EH (cell line): ENCODE measurements around the gene TYR.
"Not testable (repeated sequence)": the region's sequence is repeated elsewhere in the genome, so short reads cannot be mapped to it uniquely, and the experiment has no call there.

Experiments
- DNase-seq: peaks from one replicate; pipeline ENCODE4 v3.0.0-alpha.2; 2015; ENCODE audit warnings: low read depth

The TYR gene

DNA sequence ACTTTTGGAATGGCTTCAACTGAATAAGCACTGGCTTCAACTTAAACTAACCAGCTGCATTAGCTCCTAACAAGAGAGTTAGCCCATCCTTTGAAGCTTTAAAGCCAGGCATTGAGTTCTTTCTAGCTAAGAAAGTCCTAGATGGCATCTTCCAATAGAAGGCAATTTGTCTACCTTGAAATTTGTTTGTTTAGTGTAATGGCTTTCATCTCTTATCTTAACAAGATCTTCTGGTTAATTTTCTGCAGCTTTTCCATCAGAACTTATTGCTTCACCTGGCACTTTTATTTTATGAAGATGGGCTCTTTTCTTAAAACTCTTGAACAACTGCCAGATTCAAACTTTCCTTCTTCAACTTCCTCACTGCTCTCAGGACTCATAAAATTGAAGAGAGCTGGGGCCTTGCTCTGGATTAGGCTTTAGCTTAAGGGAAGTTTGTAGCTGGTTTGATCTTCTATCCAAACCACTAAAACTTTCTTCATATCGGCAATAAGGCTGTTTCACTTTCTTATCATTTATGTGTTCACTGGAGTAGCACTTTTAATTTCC is 94.9 kb downstream of the TYR start:
- not testable (repeated sequence) for DNase-seq

DNA sequence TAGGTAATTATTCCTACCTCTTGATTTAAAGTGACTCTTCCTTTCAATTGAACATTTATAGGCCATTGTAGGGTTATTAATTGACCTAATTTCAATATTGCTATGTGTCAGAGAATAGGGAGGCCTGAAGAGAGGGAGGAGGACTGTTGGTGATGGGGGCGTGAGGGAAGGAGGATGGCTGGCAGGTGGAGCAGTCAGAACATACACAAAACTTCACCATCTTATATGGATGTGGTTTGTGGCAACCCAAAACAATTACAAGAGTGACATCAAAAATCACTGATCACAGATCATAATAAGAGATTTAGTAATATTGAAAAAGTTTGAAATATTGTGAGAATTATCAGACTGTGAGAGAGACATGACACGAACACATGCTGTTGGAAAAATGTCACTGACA is 95.5 kb downstream of the TYR start:
- DNase-seq = not testable (repeated sequence)

DNA sequence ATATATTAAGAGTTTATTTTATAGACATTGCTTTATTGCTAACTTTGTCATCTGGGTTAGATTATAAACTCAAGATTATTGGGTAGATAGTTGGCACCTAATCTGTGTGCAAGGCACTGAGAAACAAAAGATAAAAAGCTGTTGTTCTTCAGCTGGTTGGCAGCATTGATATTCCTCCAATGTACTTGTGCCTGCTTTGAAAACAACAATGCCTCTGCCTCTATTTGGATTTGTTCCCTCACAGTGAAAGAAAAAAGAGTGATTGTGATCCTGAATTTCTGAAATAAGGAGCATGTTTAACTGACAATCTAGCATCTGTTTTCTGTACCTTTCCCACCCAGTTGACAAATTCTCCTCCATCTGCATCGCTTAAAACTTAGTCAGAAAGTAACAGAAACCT is 98.3 kb downstream of the TYR start:
- DNase-seq = no peak

DNA sequence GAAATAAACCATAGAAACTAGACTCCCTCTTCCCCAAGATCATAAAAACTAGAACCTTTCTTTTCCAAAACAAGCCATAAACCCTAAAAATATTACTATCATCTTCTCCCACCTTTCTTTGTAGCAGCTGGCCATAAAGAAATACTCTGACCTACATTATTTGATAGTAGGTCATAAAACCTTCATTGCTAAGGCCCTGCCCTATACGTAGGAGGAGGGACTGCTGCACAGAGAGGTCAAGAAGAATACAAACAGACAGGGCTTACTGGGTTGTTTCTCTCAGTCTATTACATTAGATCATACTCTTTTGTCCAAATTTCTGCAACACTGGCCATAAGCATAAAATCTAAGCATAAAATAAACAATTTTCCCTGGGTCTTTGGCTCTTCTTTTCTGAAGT is 101.5 kb downstream of the TYR start:
- DNase-seq = no peak

DNA sequence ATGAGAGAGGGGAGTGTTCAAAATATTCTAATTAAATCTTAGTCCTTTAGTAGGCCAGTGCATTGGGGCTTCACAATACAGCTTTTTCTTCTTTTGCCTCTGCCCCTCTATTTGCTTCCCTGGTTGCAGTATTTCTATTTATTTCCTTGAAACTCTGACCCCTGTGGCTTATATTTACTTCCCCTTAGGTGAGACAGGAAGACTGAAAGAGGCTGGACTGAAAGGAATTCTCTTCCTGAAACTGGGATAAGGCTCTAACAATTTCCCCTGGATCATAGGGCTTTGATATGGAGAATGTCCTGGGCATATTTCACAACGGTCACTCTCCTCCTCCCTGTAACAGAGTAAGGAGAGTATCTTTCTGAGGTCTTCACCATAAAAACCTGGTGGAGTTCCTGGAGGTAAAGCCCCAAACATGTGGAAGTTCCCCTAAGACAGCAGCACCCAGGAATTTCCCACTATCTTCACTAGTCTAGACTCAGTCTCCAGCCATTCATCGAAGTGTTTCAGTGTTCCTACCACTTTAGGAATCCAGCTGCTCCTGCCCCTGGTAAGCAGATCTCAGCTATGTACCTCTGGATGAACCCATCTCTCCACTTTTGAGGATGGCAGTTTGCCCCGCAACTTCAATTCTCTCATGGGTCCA is 103.5 kb downstream of the TYR start:
- not testable (repeated sequence) for DNase-seq

DNA sequence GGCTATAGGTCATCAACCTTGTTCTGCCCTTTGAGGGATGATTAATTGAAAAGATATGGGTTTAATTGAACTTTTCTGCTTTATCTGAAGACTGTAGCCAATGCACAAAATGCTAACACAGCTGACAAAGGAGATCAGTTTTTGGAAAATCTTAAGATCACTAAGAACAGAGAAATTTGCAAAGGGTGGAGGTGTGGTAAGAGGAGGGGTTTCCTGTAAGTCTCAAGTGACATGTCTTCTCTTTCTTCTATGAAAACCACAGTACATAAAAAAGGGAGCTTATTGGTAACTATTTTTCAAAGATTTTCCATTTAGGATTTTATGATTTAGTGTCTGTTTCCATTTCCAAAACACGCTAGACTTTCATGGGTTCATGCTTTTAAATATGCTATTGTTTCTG is 108.9 kb downstream of the TYR start:
- not testable (repeated sequence) for DNase-seq

DNA sequence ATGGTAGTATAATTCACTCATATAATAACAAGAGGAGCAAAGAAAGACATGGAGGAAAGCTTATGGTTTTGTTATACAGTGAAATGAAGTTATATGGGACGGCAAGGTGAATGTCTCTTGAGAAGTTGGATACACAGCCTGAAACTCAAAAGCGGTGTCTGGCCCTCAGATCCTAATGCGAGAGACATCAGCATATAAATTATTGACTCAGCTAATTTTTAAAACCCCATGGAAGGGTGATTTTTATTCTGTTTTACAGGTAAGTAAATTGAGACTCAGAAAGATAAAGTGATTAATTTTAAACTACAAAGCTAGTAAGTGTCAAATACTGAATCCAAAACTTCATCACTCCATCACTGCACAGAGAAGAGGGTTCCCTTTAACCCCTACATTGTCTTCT is 110.3 kb downstream of the TYR start:
- DNase-seq = not testable (repeated sequence)

DNA sequence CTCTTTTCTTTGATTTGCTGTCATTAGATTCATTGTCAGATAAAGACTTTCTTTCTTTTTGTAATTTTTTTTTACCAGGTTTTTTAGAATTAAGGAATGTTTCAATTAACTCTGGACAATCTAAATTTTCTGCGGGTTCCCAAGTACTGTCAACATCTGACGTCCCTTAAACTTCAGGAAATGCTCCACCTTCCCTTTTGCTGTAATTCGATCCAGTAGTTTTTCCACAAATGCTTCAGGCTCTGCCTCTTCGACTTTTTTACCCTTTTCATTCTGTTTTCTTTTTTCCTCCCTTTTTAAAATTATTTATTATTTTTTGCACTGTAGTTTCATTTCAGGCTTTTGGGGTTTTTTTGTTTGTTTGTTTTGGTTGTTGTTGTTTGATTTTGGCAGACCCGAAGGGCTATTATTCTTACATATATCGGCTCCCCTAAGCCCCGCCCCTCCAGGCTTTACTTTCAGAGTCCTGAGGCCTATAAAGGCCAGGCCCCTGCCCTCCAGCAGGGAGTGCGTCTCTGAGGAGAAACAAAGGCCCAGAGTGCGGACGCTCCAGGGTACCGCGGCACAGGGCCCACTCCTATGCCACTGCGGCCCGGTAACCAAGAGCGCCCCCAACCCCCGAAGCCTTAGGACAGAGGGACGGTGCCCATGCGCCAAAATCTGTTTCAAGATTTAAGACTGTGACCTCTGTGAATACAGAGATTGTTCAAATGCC is 116.4 kb downstream of the TYR start:
- peak; percentile 15 for DNase-seq

DNA sequence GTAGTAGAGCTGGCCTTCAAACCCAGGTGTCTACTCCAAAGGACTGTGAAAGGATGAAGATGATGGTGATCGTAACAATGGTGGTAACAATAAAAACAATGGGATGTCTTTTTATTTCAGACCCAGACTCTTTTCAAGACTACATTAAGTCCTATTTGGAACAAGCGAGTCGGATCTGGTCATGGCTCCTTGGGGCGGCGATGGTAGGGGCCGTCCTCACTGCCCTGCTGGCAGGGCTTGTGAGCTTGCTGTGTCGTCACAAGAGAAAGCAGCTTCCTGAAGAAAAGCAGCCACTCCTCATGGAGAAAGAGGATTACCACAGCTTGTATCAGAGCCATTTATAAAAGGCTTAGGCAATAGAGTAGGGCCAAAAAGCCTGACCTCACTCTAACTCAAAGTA is 117.3 kb downstream of the TYR start:
- not testable (repeated sequence) for DNase-seq

DNA sequence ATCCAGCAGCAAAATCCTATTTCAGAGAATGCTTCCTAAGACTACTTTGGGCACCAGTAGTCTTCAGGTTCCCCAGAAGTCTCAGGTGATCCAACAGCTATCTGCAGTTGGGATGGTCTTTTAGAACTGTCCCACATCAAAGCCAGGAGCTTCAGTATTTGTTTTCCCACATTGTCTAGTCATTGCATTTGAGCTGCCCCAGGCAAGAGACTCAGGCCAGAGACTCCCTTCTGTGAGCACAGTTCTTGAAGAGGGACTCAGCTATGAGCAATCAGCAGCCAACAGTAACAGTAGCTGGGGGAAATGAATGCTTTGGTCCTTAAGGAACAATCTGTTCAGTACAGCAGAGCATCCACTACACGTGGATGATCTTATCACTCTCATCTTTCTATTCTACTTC is 125.4 kb downstream of the TYR start:
- DNase-seq = not testable (repeated sequence)

DNA sequence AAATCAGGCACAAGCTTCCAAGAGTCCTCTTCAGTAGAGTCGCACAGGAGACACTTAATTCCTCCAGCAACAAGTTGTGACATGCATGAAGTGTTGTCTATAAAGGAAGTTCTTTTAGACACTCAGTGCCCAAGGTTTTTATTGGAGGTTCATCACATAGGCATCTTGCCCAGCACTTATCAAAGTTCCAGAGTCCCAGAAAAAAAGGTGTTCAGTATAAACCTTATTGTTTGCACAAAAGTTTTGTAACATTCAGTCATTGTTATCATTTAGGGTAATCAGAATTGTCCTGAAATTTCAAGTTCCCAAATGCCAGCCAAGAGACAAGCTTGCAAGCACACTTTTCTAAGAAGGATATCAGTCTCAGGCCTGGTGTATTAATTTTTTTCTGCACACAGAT is 130.6 kb downstream of the TYR start:
- not testable (repeated sequence) for DNase-seq

DNA sequence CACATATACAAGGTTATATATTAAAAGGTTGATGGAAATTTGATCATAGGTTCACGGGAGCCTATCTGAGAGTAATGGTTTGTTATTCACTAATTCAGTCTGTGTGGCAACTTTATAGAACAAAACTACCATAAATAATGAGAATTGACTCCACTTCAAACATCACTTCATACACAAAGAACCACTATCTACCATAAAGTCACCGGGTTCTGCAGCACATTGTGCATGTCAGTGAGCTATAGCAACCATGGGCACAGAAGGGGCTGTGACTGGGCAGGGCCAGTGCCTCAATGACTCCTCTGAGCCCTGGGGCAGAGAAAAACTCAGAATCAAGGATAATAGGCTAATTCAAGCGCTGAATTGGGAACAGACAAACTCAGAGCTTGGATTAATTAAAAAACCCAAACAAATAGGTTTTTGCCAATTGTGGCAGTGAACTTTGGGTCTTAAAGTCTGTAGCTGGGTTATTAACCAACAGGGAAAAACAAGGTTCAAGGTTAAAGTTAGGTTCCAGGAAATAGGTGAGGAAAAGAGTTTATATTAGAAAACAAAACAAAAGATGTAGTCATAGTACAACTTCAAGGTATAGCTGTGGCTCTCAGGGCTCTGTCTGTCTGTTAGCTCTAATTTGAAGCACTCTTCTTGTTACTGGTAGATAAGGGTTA is 131.8 kb downstream of the TYR start:
- DNase-seq = not testable (repeated sequence)

DNA sequence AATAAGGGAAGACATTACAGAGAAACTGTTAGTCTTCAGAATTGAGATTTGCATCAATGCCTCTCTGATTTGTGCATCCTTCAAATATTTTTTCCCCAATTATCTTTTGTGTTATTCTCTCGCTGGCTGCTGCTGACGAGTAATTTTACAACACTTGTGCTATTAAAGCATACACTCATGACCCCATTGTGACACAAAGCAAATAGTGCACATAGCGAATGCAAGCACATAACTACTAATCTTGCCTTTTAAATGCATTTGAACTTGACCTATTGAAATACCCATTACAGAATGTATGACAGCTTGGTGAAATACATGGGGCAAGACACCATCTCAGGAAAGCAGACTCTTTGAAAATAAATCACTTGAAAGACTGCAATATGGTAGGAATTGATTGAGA is 132.9 kb downstream of the TYR start:
- DNase-seq = not testable (repeated sequence)

DNA sequence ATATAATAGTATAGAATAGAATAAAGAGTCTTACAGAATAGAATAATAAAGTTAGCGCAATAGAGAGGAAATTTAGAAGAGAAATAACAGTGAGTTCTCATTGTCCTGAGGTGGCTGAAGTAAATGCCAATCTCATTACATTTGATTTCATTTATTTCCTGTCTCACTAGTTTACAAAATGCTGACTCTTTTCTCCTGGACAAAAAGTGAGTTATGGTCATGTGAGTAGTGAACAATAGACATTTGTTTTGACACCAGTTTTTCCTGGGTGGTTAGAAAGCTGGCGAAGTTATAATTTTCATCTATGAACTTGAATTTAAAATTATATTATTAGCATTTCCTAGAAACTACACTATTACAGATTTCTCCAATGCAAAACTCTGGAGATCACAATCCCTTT is 143.7 kb downstream of the TYR start:
- no peak for DNase-seq

DNA sequence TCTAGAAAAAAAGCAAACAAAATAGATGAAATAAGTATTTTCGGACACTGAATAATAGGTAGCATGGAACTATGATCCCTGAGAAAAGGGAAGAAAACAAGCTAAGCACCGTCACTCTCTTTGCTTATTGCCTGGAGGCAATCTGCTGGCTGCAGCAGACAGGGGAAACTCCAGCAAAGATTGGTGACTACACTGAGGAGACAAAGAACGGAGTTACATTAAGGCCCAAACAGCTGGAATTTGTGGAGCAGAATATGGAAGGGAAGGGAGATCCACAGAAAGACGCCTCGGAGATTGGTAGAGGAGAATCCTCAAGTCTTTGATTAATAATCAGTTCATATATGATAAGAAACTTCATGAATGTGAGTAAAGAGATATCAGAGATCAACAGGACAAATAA is 150.2 kb downstream of the TYR start:
- no peak for DNase-seq

DNA sequence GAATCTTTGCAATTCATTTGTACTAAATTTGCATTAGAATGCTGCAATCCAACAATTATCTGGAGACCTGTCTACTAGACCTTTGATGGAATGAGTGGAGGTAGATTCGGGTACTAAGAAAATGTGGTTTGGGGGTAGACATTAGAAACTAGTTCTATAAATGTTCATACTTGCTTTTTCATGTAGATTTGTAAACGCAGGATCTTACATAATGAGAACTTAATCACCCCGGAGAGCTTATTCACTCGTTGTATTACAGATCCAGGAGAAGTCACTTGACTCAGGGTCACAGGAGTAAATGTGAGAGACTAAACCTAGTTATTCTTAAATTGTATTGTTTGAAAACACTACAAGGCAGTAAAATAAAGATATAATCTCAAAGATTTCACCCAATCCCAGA is 154.3 kb downstream of the TYR start:
- DNase-seq = not testable (repeated sequence)

DNA sequence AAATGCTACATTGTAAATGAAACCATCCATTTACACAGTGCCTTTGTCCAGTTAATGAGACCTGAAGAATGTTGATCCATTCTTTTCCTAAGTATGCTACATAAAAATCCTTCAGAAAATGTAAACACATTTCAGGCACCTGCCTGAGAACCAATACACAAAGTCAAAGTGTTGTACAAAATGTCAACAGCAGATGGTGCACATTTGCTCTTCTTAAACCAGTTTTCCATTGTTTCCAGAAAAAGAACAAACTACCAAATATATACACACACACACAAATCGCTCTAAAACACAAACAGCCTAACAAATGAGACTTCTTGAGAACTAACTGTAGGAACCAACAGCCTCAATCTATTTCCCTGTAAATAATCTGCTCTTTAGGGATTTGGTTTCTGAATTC is 156.0 kb downstream of the TYR start:
- peak; percentile 44 for DNase-seq

DNA sequence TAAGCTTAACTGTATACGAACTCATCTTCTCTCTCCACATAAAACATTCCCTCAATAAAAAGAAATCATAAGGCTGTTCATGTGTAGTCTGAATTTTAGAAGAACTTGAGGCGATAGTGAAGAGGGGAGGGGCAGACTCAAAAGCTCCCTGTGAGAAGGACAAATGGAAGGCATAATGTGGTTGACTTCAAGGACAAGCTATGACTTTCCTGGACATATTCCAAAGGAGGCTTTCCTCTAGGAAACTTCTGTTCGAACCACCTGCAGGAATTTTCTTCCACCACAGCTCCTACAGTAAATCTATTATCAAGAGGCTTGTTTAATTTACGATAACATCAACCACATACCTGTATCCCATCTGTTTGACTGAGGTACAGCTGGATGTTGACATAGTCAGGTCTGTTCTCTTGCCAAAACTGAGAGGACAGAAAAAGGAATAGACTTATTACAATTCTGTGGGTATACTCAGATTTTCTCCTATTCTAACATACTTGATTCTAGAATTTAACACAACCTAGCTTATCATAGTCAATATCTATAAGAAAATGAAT is 159.5 kb downstream of the TYR start:
- DNase-seq = not testable (repeated sequence)

DNA sequence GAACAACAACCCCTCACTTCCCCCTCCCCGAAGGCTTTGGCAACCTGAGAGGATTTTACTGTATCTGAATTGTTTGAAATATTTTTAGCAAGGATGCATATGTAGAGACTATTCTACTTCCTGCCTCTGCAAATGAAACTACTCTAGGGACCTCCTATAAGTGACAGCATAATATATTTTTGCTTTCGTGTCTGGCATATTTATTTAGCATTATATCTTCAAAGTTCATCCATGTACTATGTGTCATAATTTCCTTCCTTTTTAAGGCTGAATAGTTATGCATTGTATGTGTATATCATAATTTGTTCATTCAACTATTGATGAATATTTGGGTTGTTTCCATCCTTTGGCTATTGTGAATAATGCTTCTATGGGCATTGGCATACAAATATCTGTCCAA is 160.4 kb downstream of the TYR start:
- not testable (repeated sequence) for DNase-seq

DNA sequence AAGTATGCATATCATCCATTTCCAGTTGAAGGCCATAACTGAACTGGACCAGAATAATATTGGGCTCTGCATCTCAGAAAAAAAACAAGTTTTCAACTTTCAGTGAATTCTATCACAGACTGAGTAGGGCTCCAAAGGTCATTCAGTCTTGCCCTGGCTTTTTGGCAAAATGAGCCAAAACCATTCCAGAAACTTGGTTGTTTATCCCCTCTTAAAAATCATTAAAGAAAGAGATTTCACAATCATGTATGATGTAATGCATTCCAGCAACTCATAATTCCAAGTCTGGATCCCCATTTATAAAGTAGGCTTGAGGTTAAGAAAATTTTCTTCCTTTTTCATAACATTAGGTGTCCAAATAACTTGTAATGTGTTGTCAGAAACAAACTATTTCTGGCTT is 162.8 kb downstream of the TYR start:
- DNase-seq = peak; percentile 61

DNA sequence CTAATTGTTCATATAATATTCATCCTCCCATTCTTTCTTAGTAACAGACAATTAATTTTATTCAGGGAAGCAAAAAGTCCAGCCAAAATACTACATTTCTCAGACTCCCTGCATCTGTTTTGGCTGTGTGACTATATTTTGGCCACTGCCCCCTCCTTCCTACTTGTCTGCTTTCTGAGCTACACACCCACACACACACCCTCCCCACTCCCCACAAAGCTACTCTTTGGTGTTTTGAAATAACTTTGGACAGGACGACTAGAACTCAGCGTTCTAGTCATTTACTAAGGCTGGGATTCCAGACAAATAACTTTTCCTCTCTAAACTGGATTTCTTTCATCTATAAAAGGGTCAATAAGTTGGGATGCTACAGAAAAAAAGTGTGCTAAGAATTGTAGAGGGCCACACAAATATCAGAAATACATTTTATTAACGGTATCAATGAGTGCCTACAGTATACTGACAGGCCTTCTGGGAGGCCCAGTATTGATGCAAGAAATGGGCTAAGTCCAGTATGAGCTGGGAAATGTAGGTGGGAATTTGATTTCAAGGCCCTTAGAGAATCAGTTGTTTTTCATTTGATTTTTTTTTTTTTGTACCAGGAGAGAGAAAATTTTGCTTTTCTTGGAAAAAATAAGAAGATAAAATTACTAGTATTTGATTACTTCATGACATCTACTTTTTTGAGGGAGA is 165.4 kb downstream of the TYR start:
- not testable (repeated sequence) for DNase-seq
